ENCODE data around the gene PTPN3. TPM values are rescaled to one million over a fixed set of nuclear protein-coding genes. Genes with fewer than 3 reads are reported as not detected.
"Not testable (repeated sequence)": the region's sequence is repeated elsewhere in the genome, so short reads cannot be mapped to it uniquely, and the experiment has no call there.

PTPN3 gene
- total RNA-seq, 2 donors from 2014 or later = 23.6 to 26.7 TPM

GRCh38 chr9:109536859-109537258 is 38.8 kb upstream of the PTPN3 start:
- intact Hi-C loops (cut with DNase I) = no loop called here
- Histone ChIP-seq H3K9ac (ENCODE audit: low read depth in 2 of 2, low read length in 2 of 2) (no peak overlapping the region), H3K36me3 (no peaks in the 10 kb centered on the region), H3K4me3 (no peak overlapping the region), H3K9me3 (no peaks in the 10 kb centered on the region), H3K4me1 (no peaks in the 10 kb centered on the region), H3K27me3 (no peaks in the 10 kb centered on the region), H3K27ac (no peak overlapping the region)
- TF ChIP-seq, protein P1, sequence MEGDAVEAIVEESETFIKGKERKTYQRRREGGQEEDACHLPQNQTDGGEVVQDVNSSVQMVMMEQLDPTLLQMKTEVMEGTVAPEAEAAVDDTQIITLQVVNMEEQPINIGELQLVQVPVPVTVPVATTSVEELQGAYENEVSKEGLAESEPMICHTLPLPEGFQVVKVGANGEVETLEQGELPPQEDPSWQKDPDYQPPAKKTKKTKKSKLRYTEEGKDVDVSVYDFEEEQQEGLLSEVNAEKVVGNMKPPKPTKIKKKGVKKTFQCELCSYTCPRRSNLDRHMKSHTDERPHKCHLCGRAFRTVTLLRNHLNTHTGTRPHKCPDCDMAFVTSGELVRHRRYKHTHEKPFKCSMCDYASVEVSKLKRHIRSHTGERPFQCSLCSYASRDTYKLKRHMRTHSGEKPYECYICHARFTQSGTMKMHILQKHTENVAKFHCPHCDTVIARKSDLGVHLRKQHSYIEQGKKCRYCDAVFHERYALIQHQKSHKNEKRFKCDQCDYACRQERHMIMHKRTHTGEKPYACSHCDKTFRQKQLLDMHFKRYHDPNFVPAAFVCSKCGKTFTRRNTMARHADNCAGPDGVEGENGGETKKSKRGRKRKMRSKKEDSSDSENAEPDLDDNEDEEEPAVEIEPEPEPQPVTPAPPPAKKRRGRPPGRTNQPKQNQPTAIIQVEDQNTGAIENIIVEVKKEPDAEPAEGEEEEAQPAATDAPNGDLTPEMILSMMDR (IDR thresholded peaks at IDR 0.05) = no peak
- DNase-seq = no peak

DNA sequence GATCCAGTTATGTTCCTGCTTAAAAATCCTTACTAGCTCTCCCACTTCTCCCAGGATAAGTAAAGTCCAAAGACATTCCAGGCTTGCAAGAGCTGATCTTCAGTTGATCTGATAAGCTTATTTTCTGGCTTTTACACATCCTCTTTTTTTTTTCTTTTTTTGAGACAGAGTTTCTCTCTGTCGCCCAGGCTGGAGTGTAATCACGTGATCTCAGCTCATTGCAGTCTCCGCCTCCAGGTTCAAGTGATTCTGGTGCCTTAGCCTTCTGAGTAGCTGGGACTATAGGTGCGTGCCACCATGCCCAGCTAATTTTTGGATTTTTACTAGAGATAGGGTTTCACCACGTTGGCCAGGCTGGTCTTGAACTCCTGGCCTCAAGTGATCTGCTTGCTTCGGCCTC is 37.3 kb upstream of the PTPN3 start:
- TF ChIP-seq, protein P1 (IDR thresholded peaks at IDR 0.05) = no peak
- no peak overlapping the region for H3K9ac ChIP-seq (ENCODE audit: low read depth in 2 of 2, low read length in 2 of 2)
- no peak overlapping the region for H3K4me3 ChIP-seq
- intact Hi-C loops (cut with DNase I) = no loop called here
- no peaks in the 10 kb centered on the region for H3K9me3 ChIP-seq
- no peak overlapping the region for H3K27ac ChIP-seq
- H3K36me3 ChIP-seq = no peaks in the 10 kb centered on the region
- H3K4me1 ChIP-seq = no peaks in the 10 kb centered on the region
- DNase-seq = no peak
- H3K27me3 ChIP-seq = no peaks in the 10 kb centered on the region

- no peaks in the 10 kb centered on the region for H3K4me1 ChIP-seq
- no peak overlapping the region for H3K9ac ChIP-seq (ENCODE audit: low read depth in 2 of 2, low read length in 2 of 2)
- no peaks in the 10 kb centered on the region for H3K36me3 ChIP-seq
- DNase-seq = no peak
- intact Hi-C loops (cut with DNase I) = no loop called here
- H3K9me3 ChIP-seq = no peaks in the 10 kb centered on the region
- H3K27me3 ChIP-seq = no peaks in the 10 kb centered on the region
- H3K27ac ChIP-seq = no peak overlapping the region
- H3K4me3 ChIP-seq = no peak overlapping the region
- TF ChIP-seq, protein P1 (IDR thresholded peaks at IDR 0.05) = no peak
Measured at GRCh38 chr9:109534151-109534550, 36.0 kb upstream of the PTPN3 start.

GRCh38 chr9:109532652-109533051 is 34.5 kb upstream of the PTPN3 start:
- H3K36me3 ChIP-seq; H3K27ac ChIP-seq; intact Hi-C loops (cut with DNase I); H3K4me1 ChIP-seq; H3K27me3 ChIP-seq; DNase-seq; H3K9me3 ChIP-seq; H3K4me3 ChIP-seq; H3K9ac ChIP-seq (ENCODE audit: low read depth in 2 of 2, low read length in 2 of 2): not testable (repeated sequence)

DNA sequence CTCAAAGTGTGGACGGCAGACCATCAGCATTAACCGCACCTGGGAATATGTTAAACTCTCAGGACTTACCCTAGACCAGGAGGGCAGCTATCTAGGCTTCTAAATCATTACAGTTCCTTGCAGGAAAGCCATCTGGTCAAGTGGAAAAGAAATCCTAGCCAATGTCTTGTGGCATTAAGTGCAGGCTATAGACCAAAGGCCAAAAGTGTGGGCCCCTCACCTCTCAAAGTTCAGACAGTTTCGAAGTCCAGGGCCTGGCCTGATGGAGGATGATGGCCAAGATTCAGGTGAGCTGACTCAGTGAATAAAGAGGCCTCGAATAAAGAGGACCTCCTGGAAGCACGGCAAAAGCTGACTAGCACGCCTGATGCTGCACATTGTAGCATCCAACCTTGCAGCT is 24.0 kb upstream of the PTPN3 start:
- H3K36me3 ChIP-seq = no peaks in the 10 kb centered on the region
- no peaks in the 10 kb centered on the region for H3K9me3 ChIP-seq
- H3K27me3 ChIP-seq = no peaks in the 10 kb centered on the region
- TF ChIP-seq, protein P1 (IDR thresholded peaks at IDR 0.05) = no peak
- no peaks in the 10 kb centered on the region for H3K4me1 ChIP-seq
- intact Hi-C loops (cut with DNase I) = no loop called here
- no peak for DNase-seq
- H3K4me3 ChIP-seq = no peak overlapping the region
- no peak overlapping the region for H3K27ac ChIP-seq
- H3K9ac ChIP-seq (ENCODE audit: low read depth in 2 of 2, low read length in 2 of 2) = no peak overlapping the region

DNA sequence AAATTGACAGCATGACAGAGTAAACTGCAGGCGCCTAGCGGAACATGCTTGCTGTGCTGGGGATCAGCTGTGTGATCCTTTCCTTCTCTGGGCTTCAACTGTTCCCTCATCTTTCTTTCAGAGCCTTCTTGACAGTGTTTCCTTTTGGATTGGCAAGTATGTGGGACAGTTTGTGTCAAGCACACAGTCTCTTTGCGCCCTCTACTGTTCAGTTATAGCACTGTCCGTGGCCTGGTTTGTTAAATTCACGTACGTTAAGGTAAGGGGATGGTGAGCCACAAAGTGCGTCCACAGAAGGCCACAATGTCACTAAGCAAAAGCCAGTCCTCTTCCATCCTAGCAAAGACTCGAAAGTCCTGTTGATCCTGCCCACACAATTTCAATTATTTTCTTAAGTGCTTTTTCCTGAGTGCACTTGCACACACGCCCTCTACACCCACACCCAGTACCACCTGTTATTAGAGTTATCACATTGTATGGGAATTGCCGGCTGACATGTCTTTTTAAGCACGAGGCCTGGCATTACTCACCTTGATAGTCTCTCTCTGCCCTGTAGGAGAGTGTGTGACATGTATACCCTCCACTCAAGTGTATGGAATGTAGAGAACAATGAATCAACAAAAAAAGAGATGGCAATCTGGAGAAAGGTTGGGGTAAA is 22.5 kb upstream of the PTPN3 start:
- Histone ChIP-seq H3K9ac (ENCODE audit: low read depth in 2 of 2, low read length in 2 of 2) (no peak overlapping the region), H3K4me3 (no peak overlapping the region)

More for the DNA sequence above, 22.5 kb upstream of the PTPN3 start:
- TF ChIP-seq, protein P1 (IDR thresholded peaks at IDR 0.05) = peak; percentile 88
- Histone ChIP-seq H3K9me3 (no peaks in the 10 kb centered on the region), H3K27ac (no peak overlapping the region), H3K36me3 (no peaks in the 10 kb centered on the region), H3K27me3 (no peaks in the 10 kb centered on the region), H3K4me1 (no peaks in the 10 kb centered on the region)
- peak; percentile 81 for DNase-seq
- intact Hi-C loops (cut with DNase I) = no loop called here

Data from colonic mucosa (tissue), 4 donors.